Panc1 (cell line): ENCODE results near the gene UGT1A3. TPM values are rescaled to one million over a fixed set of nuclear protein-coding genes. Genes with fewer than 3 reads are reported as not detected.

ENCODE experiments used
- ATAC-seq: fragments of 200-7000 bp; cut with Tn5 transposase; 2 replicates; pipeline ENCODE4 v1.9.1; 2020; ENCODE audit warnings: mild to moderate bottlenecking, moderate library complexity
- BruUV-seq: library from RNA; stranded (reverse); fragments of 400-500 nt; replicated peaks from 2 replicates; lab custom pipeline; 2021; lab: Mats Ljungman, UMichigan
- CTCF ChIA-PET: fragments of 300-600 bp; sonication (Branson Sonifier 250); formaldehyde crosslinking; loops from one replicate; lab custom pipeline; 2022; ENCODE audit warnings: antibody characterized with exemption; lab: Charles Lee
- POLR2A ChIA-PET: fragments of 300-600 bp; sonication (Branson Sonifier 250); formaldehyde crosslinking; loops from one replicate; lab custom pipeline; 2022; ENCODE audit warnings: antibody characterized with exemption; lab: Charles Lee
- DNase-seq: peaks from one replicate; pipeline ENCODE4 v3.0.0-alpha.2; 2010; ENCODE audit warnings: low read depth, low spot score
- H3K27ac ChIP-seq: 2 replicates; pipeline ENCODE4 v1.5.1; 2011; ENCODE audit warnings: mild to moderate bottlenecking, low read length, inconsistent platforms
- H3K27me3 ChIP-seq: fragments of 200-500 bp; sonication (Bioruptor generic); 2 replicates; pipeline ENCODE4 v1.6.0; 2014; ENCODE audit warnings: low read length, inconsistent platforms; ENCODE audit not compliant: control insufficient read depth, insufficient read depth
- H3K36me3 ChIP-seq: fragments of 200-500 bp; sonication (Bioruptor generic); 2 replicates; pipeline ENCODE4 v1.5.1; 2014; ENCODE audit warnings: inconsistent platforms, mild to moderate bottlenecking, low read length, moderate library complexity; ENCODE audit not compliant: control insufficient read depth, insufficient read depth
- H3K4me1 ChIP-seq: 2 replicates; pipeline ENCODE4 v1.5.1; 2011; ENCODE audit warnings: inconsistent platforms, mild to moderate bottlenecking, low read length, moderate library complexity; ENCODE audit not compliant: control insufficient read depth, insufficient read depth
- H3K4me3 ChIP-seq, 2 experiments: 2 replicates each; pipeline ENCODE4 v1.5.1; 2011 to 2012; ENCODE audit warnings: low read depth in 2 of 2, low read length in 2 of 2, mild to moderate bottlenecking in 2 of 2, inconsistent platforms in 1 of 2, moderate library complexity in 1 of 2
- H3K9me3 ChIP-seq: fragments of 200-500 bp; sonication (Bioruptor generic); 2 replicates; pipeline ENCODE4 v1.5.1; 2014; ENCODE audit warnings: low read depth, mild to moderate bottlenecking, inconsistent platforms, low read length, moderate library complexity; ENCODE audit not compliant: control insufficient read depth, insufficient read depth
- POLR2AphosphoS5 ChIP-seq: IDR thresholded peaks from 2 replicates; pipeline ENCODE4 v1.6.1; 2012; ENCODE audit warnings: mild to moderate bottlenecking, low read depth, low read length, moderate library complexity
- SIN3A ChIP-seq: IDR thresholded peaks from 2 replicates; pipeline ENCODE4 v1.6.1; 2012; ENCODE audit warnings: low read depth, mild to moderate bottlenecking, low read length, moderate library complexity, borderline replicate concordance; ENCODE audit not compliant: insufficient read depth
- TCF7L2 ChIP-seq: IDR thresholded peaks from 2 replicates; pipeline ENCODE4 v1.6.1; 2011; ENCODE audit warnings: mild to moderate bottlenecking, low read depth, low read length, inconsistent platforms
- in situ Hi-C: cut with HindIII; loops from 2 replicates; pipeline ENCODE4 v1.10.0; 2016; ENCODE audit warnings: low sequenced_read_pairs, low pct_unique_long_range_greater_than_20kb
- intact Hi-C: fragments of 100-400 bp; cut with micrococcal nuclease; formaldehyde crosslinking; loops from one replicate; pipeline ENCODE4 v1.10.0; 2022; ENCODE audit not compliant: unreplicated experiment
- total RNA-seq: library from RNA; stranded (reverse); gene quantifications from one replicate; pipeline ENCODE4 v1.2.1, GENCODE V29; 2021; ENCODE audit not compliant: unreplicated experiment
- TF ChIP-seq, protein P1 (sequence below), 2 experiments: IDR thresholded peaks; 2 replicates each; pipeline ENCODE4 v1.6.1; 2011 to 2012; ENCODE audit warnings: low read depth in 2 of 2, control low read depth in 1 of 2, low read length in 1 of 2, mild to moderate bottlenecking in 1 of 2, moderate library complexity in 1 of 2; ENCODE audit not compliant: insufficient read depth in 1 of 2
- TF ChIP-seq, protein P2 (sequence below): fragments of 450-650 bp; IDR thresholded peaks from 2 replicates; pipeline ENCODE4 v1.5.1; 2017; ENCODE audit warnings: mild to moderate bottlenecking

The UGT1A3 gene
- total RNA-seq, 1 experiment from 2014 or later: not detected

DNA sequence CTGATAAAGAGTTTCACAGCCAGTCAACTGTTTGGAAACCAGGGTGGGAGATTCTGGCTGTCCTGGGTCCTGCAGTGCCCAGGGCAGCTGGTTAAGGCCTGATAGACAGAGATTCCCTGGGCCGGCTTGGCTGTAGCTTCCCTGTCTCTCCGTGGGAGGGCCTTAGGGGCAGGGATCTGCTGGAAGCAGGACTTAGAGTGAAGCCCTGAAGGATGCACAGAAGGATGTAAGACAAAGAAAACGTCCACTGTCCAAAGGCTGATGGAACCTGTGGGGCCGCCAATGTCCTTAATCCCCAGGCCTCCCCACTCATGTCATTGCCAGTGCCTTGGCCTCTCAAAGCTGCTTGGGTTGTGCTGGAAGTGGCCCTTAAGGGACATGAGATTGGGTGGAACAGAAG is 82.2 kb downstream of the UGT1A3 start:
- CTCF ChIA-PET: no interaction called here
- in situ Hi-C loops: no loop called here

DNA sequence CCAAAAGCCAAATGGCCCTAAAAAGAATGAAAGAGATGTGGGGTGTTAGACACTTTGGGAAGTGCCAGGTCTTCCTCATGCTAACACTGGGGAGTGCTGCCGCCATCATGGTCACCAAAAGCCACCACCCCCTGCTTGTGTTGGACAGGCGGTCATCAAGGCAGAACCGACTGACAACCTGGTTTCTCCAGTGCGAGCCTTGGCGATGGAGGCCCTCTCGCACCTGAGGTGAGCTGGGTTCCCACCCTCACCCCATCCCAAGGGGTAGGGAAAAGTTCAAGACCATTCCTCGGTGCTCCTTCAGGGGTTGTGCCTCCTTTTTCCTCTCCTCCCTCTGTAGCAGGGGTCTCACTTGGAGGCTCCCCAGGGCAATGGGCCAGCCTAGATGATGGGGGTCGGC is 82.9 kb downstream of the UGT1A3 start:
- intact Hi-C loops: no loop called here
- Histone ChIP-seq H3K9me3 (no peaks in the 10 kb centered on the region), H3K27me3 (no peaks in the 10 kb centered on the region), H3K4me3 (no peak overlapping the region), H3K4me1 (no peaks in the 10 kb centered on the region), H3K27ac (no peak overlapping the region), H3K36me3 (no peaks in the 10 kb centered on the region)
- BruUV-seq: no TSS peak
- ChIA-PET POLR2A (no interaction called here), CTCF (no interaction called here)
- DNase-seq (no peak), ATAC-seq (no peak)
- TF ChIP-seq SIN3A: no peak
- TF ChIP-seq, protein P1, sequence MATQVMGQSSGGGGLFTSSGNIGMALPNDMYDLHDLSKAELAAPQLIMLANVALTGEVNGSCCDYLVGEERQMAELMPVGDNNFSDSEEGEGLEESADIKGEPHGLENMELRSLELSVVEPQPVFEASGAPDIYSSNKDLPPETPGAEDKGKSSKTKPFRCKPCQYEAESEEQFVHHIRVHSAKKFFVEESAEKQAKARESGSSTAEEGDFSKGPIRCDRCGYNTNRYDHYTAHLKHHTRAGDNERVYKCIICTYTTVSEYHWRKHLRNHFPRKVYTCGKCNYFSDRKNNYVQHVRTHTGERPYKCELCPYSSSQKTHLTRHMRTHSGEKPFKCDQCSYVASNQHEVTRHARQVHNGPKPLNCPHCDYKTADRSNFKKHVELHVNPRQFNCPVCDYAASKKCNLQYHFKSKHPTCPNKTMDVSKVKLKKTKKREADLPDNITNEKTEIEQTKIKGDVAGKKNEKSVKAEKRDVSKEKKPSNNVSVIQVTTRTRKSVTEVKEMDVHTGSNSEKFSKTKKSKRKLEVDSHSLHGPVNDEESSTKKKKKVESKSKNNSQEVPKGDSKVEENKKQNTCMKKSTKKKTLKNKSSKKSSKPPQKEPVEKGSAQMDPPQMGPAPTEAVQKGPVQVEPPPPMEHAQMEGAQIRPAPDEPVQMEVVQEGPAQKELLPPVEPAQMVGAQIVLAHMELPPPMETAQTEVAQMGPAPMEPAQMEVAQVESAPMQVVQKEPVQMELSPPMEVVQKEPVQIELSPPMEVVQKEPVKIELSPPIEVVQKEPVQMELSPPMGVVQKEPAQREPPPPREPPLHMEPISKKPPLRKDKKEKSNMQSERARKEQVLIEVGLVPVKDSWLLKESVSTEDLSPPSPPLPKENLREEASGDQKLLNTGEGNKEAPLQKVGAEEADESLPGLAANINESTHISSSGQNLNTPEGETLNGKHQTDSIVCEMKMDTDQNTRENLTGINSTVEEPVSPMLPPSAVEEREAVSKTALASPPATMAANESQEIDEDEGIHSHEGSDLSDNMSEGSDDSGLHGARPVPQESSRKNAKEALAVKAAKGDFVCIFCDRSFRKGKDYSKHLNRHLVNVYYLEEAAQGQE (IDR thresholded peaks at IDR 0.05; ENCODE audit: insufficient read depth in 1 of 2, low read depth in 2 of 2, low read length in 1 of 2): no peak
- TF ChIP-seq TCF7L2: no peak
- TF ChIP-seq POLR2AphosphoS5: no peak
- in situ Hi-C loops: no loop called here

More for the DNA sequence above, 82.2 kb downstream of the UGT1A3 start:
- H3K27me3 ChIP-seq: no peaks in the 10 kb centered on the region; the same call in 1 of the 2 replicates
- intact Hi-C loops: no loop called here
- TF ChIP-seq TCF7L2: no peak
- TF ChIP-seq SIN3A: no peak
- TF ChIP-seq, protein P2, sequence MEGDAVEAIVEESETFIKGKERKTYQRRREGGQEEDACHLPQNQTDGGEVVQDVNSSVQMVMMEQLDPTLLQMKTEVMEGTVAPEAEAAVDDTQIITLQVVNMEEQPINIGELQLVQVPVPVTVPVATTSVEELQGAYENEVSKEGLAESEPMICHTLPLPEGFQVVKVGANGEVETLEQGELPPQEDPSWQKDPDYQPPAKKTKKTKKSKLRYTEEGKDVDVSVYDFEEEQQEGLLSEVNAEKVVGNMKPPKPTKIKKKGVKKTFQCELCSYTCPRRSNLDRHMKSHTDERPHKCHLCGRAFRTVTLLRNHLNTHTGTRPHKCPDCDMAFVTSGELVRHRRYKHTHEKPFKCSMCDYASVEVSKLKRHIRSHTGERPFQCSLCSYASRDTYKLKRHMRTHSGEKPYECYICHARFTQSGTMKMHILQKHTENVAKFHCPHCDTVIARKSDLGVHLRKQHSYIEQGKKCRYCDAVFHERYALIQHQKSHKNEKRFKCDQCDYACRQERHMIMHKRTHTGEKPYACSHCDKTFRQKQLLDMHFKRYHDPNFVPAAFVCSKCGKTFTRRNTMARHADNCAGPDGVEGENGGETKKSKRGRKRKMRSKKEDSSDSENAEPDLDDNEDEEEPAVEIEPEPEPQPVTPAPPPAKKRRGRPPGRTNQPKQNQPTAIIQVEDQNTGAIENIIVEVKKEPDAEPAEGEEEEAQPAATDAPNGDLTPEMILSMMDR: no peak
- TF ChIP-seq, protein P1 (IDR thresholded peaks at IDR 0.05; ENCODE audit: insufficient read depth in 1 of 2, low read depth in 2 of 2, low read length in 1 of 2): no peak
- ATAC-seq (no peak), DNase-seq (no peak)
- BruUV-seq: no TSS peak
- H3K36me3 ChIP-seq: no peaks in the 10 kb centered on the region
- H3K4me3 ChIP-seq: no peak overlapping the region
- no peaks in the 10 kb centered on the region for H3K4me1 ChIP-seq
- no peak overlapping the region for H3K27ac ChIP-seq
- POLR2A ChIA-PET: no interaction called here
- H3K9me3 ChIP-seq: no peaks in the 10 kb centered on the region
